Caco-2 (cell line): ENCODE measurements around the gene PLP2. TPM values are rescaled to one million over a fixed set of nuclear protein-coding genes. Genes with fewer than 3 reads are reported as not detected.

ENCODE experiments used
- BruUV-seq: library from RNA; stranded (reverse); fragments of 400-500 nt; replicated peaks from 2 replicates; lab custom pipeline; 2021; lab: Mats Ljungman, UMichigan
- CTCF ChIA-PET: fragments of 300-600 bp; sonication (Branson Sonifier 250); formaldehyde crosslinking; loops from one replicate; lab custom pipeline; 2022; ENCODE audit warnings: antibody characterized with exemption; lab: Charles Lee
- POLR2A ChIA-PET: fragments of 300-600 bp; sonication (Branson Sonifier 250); formaldehyde crosslinking; loops from one replicate; lab custom pipeline; 2022; ENCODE audit warnings: antibody characterized with exemption; lab: Charles Lee
- DNase-seq, 2 experiments: peaks; one replicate each; pipeline versions ENCODE4 v3.0.0 to v3.0.0-alpha.2; 2020 to 2022
- H3K27me3 ChIP-seq: replicated peaks from 2 replicates; pipeline ENCODE4 v1.6.0; 2011; ENCODE audit warnings: low read length; ENCODE audit not compliant: control insufficient read depth, insufficient read depth
- H3K36me3 ChIP-seq: 2 replicates; pipeline ENCODE4 v1.5.1; 2011; ENCODE audit warnings: low read length; ENCODE audit not compliant: control insufficient read depth, insufficient read depth
- H3K4me1 ChIP-seq: fragments of 250-450 bp; sonication (Bioruptor Pico); 2 replicates; pipeline ENCODE4 v1.5.1; 2020; ENCODE audit warnings: mild to moderate bottlenecking
- H3K4me3 ChIP-seq: 2 replicates; pipeline ENCODE4 v1.5.1; 2011; ENCODE audit warnings: low read depth, mild to moderate bottlenecking, control low read depth, low read length
- H3K9me3 ChIP-seq: fragments of 250-450 bp; sonication (Bioruptor Pico); 2 replicates; pipeline ENCODE4 v1.5.1; 2020; ENCODE audit warnings: mild to moderate bottlenecking, moderate library complexity
- H3K27ac Mint-ChIP-seq: one replicate; pipeline ENCODE4 v1.8.0; 2022; ENCODE audit warnings: mixed read lengths; ENCODE audit not compliant: unreplicated experiment
- H3K27me3 Mint-ChIP-seq: one replicate; pipeline ENCODE4 v1.8.0; 2022; ENCODE audit warnings: mixed read lengths; ENCODE audit not compliant: insufficient read depth, unreplicated experiment
- H3K36me3 Mint-ChIP-seq: one replicate; pipeline ENCODE4 v1.8.0; 2022; ENCODE audit warnings: mild to moderate bottlenecking, mixed read lengths; ENCODE audit not compliant: insufficient read depth, unreplicated experiment
- H3K4me1 Mint-ChIP-seq: one replicate; pipeline ENCODE4 v1.8.0; 2022; ENCODE audit warnings: low read depth, mixed read lengths; ENCODE audit not compliant: unreplicated experiment
- H3K4me3 Mint-ChIP-seq: one replicate; pipeline ENCODE4 v1.8.0; 2022; ENCODE audit warnings: mild to moderate bottlenecking, moderate library complexity, mixed read lengths; ENCODE audit not compliant: unreplicated experiment
- H3K9me3 Mint-ChIP-seq: one replicate; pipeline ENCODE4 v1.8.0; 2022; ENCODE audit warnings: mixed read lengths; ENCODE audit not compliant: unreplicated experiment
- CTCF ChIP-seq, 2 experiments: fragments of 200-600 bp in 1 of 2; IDR thresholded peaks; 1 replicate in 1 of 2; 2 replicates in 1 of 2; pipeline versions ENCODE4 v1.5.1 to v1.8.0; 2011 to 2022; ENCODE audit warnings: antibody characterized with exemption in 1 of 2, control low read depth in 1 of 2, inconsistent platforms in 1 of 2, low read depth in 1 of 2, low read length in 1 of 2, mild to moderate bottlenecking in 1 of 2, moderate library complexity in 1 of 2; ENCODE audit not compliant: insufficient read depth in 1 of 2, severe bottlenecking in 1 of 2, unreplicated experiment in 1 of 2
- intact Hi-C: fragments of 100-400 bp; cut with micrococcal nuclease; formaldehyde crosslinking; loops from one replicate; pipeline ENCODE4 v1.10.0; 2022; ENCODE audit not compliant: unreplicated experiment
- total RNA-seq: library from RNA; stranded (reverse); gene quantifications from 2 replicates; pipeline ENCODE4 v1.2.3, GENCODE V29; 2022

The PLP2 gene
- total RNA-seq, 1 experiment from 2014 or later = 54.2 TPM

GRCh38 chrX:49175435-49176274, 4.0 kb downstream of the PLP2 start:
- ChIA-PET POLR2A (interaction anchor here (0.5 kb wide), 1 partner anchor 217 kb away, joined by 3 read pairs; no protein-coding TSS in a partner anchor), CTCF (no interaction called here)
- Mint-ChIP-seq H3K4me3 (no peak overlapping the region), H3K9me3 (no peaks in the 10 kb centered on the region), H3K4me1 (peaks cover 14% of the 10 kb centered on the region), H3K27me3 (no peaks in the 10 kb centered on the region), H3K36me3 (peaks cover 22% of the 10 kb centered on the region), H3K27ac (peak overlapping the region; percentile 55)
- TF ChIP-seq CTCF (IDR thresholded peaks at IDR 0.05; ENCODE audit: insufficient read depth in 1 of 2, low read depth in 1 of 2, low read length in 1 of 2, severe bottlenecking in 1 of 2, unreplicated experiment in 1 of 2) = no peak
- no peaks in the 10 kb centered on the region for H3K36me3 ChIP-seq
- no peaks in the 10 kb centered on the region for H3K9me3 ChIP-seq
- H3K27me3 ChIP-seq = no peaks in the 10 kb centered on the region
- no TSS peak for BruUV-seq
- no peak overlapping the region for H3K4me3 ChIP-seq
- intact Hi-C loops = loop anchor here (10.0 kb wide), 1 partner anchor 59 kb away; the partner anchor contains the start of genes CACNA1F and CCDC22
- no peaks in the 10 kb centered on the region for H3K4me1 ChIP-seq
- DNase-seq = no peak

- ChIA-PET POLR2A (interaction anchor here (0.5 kb wide), 1 partner anchor 218 kb away, joined by 3 read pairs; no protein-coding TSS in a partner anchor), CTCF (interaction anchor here (1.0 kb wide), 1 partner anchor 21 kb away, joined by 3 read pairs; no protein-coding TSS in a partner anchor)
- no peaks in the 10 kb centered on the region for H3K27me3 ChIP-seq
Measured at GRCh38 chrX:49176421-49177326, 5.0 kb downstream of the PLP2 start.

More at GRCh38 chrX:49176421-49177326, 5.0 kb downstream of the PLP2 start:
- peak overlapping the region; percentile 55 for H3K27ac Mint-ChIP-seq
- Histone ChIP-seq H3K9me3 (no peaks in the 10 kb centered on the region), H3K4me1 (no peaks in the 10 kb centered on the region), H3K36me3 (no peaks in the 10 kb centered on the region), H3K4me3 (no peak overlapping the region)
- BruUV-seq = no TSS peak
- no peaks in the 10 kb centered on the region for H3K9me3 Mint-ChIP-seq
- no peak for TF ChIP-seq CTCF (IDR thresholded peaks at IDR 0.05; ENCODE audit: insufficient read depth in 1 of 2, low read depth in 1 of 2, low read length in 1 of 2, severe bottlenecking in 1 of 2, unreplicated experiment in 1 of 2)
- H3K27me3 Mint-ChIP-seq = no peaks in the 10 kb centered on the region
- intact Hi-C loops = loop anchor here (10.0 kb wide), 1 partner anchor 58 kb away; the partner anchor contains the start of genes CACNA1F and CCDC22
- peaks cover 14% of the 10 kb centered on the region for H3K4me1 Mint-ChIP-seq
- no peak for DNase-seq
- no peak overlapping the region for H3K4me3 Mint-ChIP-seq
- peaks cover 20% of the 10 kb centered on the region for H3K36me3 Mint-ChIP-seq
